Fibroblast of pulmonary artery (primary cell): ENCODE results near the gene GNB4.

Source experiments
- DNase-seq: peaks from one replicate; pipeline ENCODE4 v3.0.0-alpha.2; 2010; ENCODE audit warnings: low read depth
- H3K4me3 ChIP-seq: replicated peaks from 2 replicates; pipeline ENCODE4 v1.5.1; 2011; ENCODE audit warnings: low read depth, mild to moderate bottlenecking, control low read depth, low read length, moderate library complexity
- TF ChIP-seq, protein P1 (sequence below): IDR thresholded peaks from 2 replicates; pipeline ENCODE4 v1.5.1; 2011; ENCODE audit warnings: mild to moderate bottlenecking, control low read depth, low read length, inconsistent platforms; ENCODE audit errors: missing control alignments

Gene GNB4

DNA sequence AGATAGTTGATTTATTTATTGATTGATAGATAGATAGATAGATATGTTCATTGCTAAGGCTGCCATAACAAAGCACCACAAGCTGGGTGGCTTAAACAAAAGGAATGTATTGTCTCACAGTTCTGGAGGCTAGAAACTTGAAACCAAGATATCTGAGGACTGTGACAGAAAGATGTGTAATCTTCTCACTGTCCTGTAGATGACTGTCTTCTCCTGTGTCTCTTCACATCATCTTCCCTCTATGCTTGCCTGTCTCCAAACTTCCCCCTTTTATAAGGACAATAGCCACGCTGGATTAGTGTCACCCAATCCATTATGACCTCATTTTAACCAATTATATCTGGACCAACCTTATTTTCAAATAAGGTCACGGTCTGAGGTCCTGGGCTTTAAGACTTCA is 40.9 kb downstream of the GNB4 start:
- H3K4me3 ChIP-seq, result no peak overlapping the region
- TF ChIP-seq, protein P1, sequence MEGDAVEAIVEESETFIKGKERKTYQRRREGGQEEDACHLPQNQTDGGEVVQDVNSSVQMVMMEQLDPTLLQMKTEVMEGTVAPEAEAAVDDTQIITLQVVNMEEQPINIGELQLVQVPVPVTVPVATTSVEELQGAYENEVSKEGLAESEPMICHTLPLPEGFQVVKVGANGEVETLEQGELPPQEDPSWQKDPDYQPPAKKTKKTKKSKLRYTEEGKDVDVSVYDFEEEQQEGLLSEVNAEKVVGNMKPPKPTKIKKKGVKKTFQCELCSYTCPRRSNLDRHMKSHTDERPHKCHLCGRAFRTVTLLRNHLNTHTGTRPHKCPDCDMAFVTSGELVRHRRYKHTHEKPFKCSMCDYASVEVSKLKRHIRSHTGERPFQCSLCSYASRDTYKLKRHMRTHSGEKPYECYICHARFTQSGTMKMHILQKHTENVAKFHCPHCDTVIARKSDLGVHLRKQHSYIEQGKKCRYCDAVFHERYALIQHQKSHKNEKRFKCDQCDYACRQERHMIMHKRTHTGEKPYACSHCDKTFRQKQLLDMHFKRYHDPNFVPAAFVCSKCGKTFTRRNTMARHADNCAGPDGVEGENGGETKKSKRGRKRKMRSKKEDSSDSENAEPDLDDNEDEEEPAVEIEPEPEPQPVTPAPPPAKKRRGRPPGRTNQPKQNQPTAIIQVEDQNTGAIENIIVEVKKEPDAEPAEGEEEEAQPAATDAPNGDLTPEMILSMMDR, result no peak
- DNase-seq, result peak; percentile 8

DNA sequence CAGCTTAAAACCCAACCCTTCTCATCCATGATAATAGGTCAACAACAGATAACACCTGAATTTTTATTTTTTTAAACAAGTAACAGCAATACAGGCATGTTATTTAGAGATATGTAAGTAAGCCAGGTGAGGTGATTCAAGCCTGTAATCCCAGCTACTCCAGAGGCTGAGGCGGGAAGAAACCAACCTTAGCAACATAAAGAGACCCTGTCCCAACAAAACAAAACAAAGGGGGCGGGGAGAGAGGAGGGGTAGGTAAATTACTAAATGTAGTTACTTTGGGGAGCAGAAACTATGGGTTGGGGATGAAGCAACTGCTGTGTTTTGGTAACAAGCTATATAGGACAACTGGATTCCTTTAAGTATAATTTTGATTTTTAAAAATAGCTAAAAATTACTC is 47.0 kb downstream of the GNB4 start:
- H3K4me3 ChIP-seq, result no peak overlapping the region
- TF ChIP-seq, protein P1, result no peak
- DNase-seq, result no peak

DNA sequence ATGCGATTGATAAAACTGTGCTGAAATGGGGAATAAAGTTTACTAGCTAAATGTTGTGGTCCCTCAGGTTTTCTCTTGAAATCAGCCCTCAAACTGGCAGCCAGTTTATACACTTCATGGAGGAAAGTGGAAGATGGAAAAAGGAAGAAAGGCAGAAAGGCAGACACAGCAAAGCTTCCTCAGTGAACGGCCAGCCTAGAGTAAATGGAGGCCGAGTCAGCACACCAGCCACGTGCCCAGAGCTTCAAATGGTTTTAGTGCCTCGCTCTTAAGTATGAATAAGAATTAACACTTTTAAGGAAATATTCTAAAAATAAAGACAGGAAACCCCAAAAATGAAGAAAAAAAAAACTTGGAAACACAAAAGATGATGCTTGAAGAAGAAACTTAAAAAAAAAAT is 48.3 kb downstream of the GNB4 start:
- DNase-seq, result no peak
- no peak overlapping the region for H3K4me3 ChIP-seq
- TF ChIP-seq, protein P1, result no peak

DNA sequence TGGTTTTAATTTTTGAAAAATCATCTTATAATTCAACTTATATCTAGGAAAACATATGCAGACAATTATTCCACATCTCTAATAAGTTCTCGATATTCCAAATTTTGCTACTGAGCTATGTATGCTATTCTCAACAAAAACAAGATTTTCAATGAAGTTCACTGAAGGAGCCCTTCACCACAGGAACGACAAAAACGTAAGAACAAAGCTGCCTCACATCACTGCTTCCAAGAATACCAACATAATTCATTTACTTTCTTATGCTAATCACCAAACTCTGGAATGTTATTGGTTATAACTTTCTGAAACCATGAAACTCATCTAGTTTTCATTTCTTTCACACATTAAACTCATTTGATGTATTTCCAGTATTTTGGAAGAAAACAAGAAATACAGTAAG is 49.7 kb downstream of the GNB4 start:
- DNase-seq, result no peak

DNA sequence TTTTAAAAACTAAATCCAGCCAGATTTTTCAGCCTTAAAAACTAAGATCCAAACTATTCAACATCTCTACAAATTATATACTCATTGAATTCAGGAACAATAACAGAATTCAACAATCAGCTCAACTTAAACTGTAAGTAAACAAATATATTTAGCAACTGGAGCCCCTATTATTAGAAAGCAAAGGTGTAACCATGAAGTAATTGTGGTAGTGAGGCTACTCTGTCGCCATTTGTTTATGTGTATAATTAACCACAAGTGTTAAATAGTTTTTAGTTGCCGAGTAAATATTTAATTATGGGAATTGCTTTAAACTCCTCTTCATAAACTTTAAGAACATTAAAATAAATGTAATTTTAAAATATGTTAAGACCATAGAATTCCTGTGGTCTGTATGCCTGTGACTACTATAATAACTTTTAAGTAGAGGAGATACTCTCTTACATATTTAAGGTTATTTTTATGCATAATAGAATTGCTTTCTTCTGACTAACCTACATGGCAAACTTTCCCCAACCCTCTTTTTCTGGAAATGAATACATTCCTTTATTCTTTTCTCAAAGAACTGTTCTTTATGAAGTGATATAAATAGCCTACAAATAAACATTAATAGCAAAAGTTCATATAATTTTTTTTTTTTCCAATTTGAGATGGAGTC is 52.6 kb downstream of the GNB4 start:
- TF ChIP-seq, protein P1, result no peak
- no peak overlapping the region for H3K4me3 ChIP-seq
- peak; percentile 18 for DNase-seq

More for the DNA sequence above, 49.7 kb downstream of the GNB4 start:
- TF ChIP-seq, protein P1, result no peak
- H3K4me3 ChIP-seq, result no peak overlapping the region

DNA sequence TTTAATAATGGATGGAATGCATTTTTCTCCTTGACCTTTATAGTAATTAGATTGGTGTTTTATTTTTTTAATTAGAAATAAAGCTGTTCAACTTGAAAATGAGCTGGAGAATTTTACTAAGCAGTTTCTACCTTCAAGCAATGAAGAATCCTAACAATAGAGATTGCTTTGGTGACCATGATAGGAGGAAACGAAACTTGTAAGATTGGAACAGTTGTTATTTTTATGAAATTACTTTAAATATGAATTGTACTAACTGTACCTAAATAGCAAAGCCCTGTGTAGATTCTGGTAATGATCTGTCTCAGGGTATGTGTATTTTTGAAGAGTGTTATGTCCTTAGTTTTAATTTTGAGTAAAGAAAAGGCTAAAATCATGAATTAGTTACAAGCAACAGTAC is 59.4 kb downstream of the GNB4 start:
- TF ChIP-seq, protein P1, result no peak
- DNase-seq, result no peak

DNA sequence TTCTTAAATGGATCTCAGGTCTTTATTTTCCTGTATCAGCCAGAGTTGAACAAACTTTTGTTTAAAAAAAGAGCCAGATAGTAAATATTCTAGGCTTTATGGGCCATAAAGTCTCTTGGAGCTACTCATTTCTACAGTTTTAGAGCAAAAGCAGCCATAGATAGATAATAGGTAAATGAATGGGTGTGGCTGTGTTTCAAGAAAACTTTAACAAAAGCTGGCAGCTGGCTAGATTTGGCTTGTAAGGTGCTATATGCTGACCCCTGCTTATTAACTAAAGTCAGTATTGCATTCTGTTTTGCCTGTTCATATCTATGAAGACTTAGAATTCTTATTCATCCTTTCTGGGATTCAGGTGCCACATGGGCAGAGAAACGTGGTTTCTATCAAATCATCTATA is 74.8 kb downstream of the GNB4 start:
- DNase-seq, result no peak
- H3K4me3 ChIP-seq, result no peak overlapping the region
- TF ChIP-seq, protein P1, result no peak

More for the DNA sequence above, 59.4 kb downstream of the GNB4 start:
- H3K4me3 ChIP-seq, result no peak overlapping the region
